Endodermal cell (in vitro differentiated cells): Measurements from ENCODE around the gene TPSB2. TPM values are rescaled to one million over a fixed set of nuclear protein-coding genes. Genes with fewer than 3 reads are reported as not detected.

Experiments
- DNase-seq: peaks from one replicate; pipeline ENCODE4 v3.0.0-alpha.2; 2017
- H3K27ac ChIP-seq: 2 replicates; pipeline ENCODE4 v1.5.1; 2013; ENCODE audit warnings: mild to moderate bottlenecking, low read depth, low read length, moderate library complexity
- H3K27me3 ChIP-seq: 2 replicates; pipeline ENCODE4 v1.6.1; 2013; ENCODE audit warnings: mild to moderate bottlenecking, low read length, moderate library complexity; ENCODE audit not compliant: insufficient read depth, control insufficient read depth, poor library complexity, severe bottlenecking
- H3K36me3 ChIP-seq: 2 replicates; pipeline ENCODE4 v1.7.0; 2013; ENCODE audit warnings: mild to moderate bottlenecking, low read length, moderate library complexity; ENCODE audit not compliant: control insufficient read depth, insufficient read depth
- H3K4me1 ChIP-seq: one replicate; pipeline ENCODE4 v1.7.0; 2013; ENCODE audit warnings: low read length; ENCODE audit not compliant: control insufficient read depth, insufficient read depth
- H3K4me3 ChIP-seq: 2 replicates; pipeline ENCODE4 v1.5.1; 2013; ENCODE audit warnings: mild to moderate bottlenecking, low read length, moderate library complexity
- H3K9ac ChIP-seq: 2 replicates; pipeline ENCODE4 v1.6.1; 2013; ENCODE audit warnings: mild to moderate bottlenecking, low read length, moderate library complexity; ENCODE audit not compliant: poor library complexity, severe bottlenecking; ENCODE audit errors: extremely low read depth
- H3K9me3 ChIP-seq: 2 replicates; pipeline ENCODE4 v1.6.1; 2013; ENCODE audit warnings: mild to moderate bottlenecking, low read length, moderate library complexity; ENCODE audit not compliant: control insufficient read depth
- H3K27ac Mint-ChIP-seq: 2 replicates; pipeline ENCODE4 v1.8.0; 2020; ENCODE audit warnings: mixed read lengths
- H3K27me3 Mint-ChIP-seq: 2 replicates; pipeline ENCODE4 v1.8.0; 2021; ENCODE audit warnings: mild to moderate bottlenecking, mixed read lengths; ENCODE audit not compliant: insufficient read depth
- H3K36me3 Mint-ChIP-seq: 2 replicates; pipeline ENCODE4 v1.8.0; 2020; ENCODE audit warnings: low read depth, mixed read lengths
- H3K4me1 Mint-ChIP-seq: 2 replicates; pipeline ENCODE4 v1.8.0; 2020; ENCODE audit warnings: mixed read lengths
- H3K4me3 Mint-ChIP-seq: 2 replicates; pipeline ENCODE4 v1.8.0; 2020; ENCODE audit warnings: mild to moderate bottlenecking, moderate library complexity, mixed read lengths
- H3K9me3 Mint-ChIP-seq: 2 replicates; pipeline ENCODE4 v1.8.0; 2020; ENCODE audit warnings: mild to moderate bottlenecking, mixed read lengths
- WGBS, 2 experiments: methylation state at CpG; one replicate each; pipeline versions ENCODE4 v1.1.5 to v1.1.7; 2013; ENCODE audit warnings: missing lambda C conversion rate in 2 of 2, mixed read lengths in 1 of 2; ENCODE audit not compliant: insufficient coverage in 1 of 2, insufficient read length in 1 of 2; 5-methylcytosine and 5-hydroxymethylcytosine counted together
- total RNA-seq, 2 donors: library from RNA; stranded (reverse); fragmentation: NEBNext Ultra II Directional in 1 of 2; extraction: Animal tissue kit (Norgen Biotek cat#: 25700) in 1 of 2; gene quantifications; 2 replicates in 1 of 2; 3 replicates in 1 of 2; pipeline ENCODE4 v1.2.1, GENCODE V29; 2021
- TF ChIP-seq, protein P1 (sequence below): fragments of 200-600 bp; sonication (generic); conservative IDR thresholded peaks from 2 replicates; pipeline ENCODE4 v1.5.0; 2021; ENCODE audit warnings: antibody characterized with exemption, mild to moderate bottlenecking

Gene TPSB2
- total RNA-seq, 2 donors from 2014 or later: not detected

DNA sequence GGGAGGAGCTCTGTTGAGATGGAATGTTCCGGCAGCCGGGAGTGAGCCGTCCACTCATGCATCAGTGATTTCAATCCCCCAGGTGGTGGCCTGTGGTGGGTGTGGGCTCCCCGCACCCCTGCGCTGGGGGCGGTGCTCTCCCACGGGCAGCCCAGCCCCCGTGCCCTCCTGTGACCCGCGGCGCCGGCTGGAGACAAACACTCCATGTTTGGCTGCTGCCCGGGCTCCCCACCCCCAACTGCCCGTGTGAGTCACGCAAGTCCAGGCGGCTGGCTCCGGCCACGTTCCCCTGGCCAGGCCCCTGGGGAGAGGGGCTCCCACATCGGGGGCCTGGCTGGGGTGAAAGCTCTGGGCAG is 47.7 kb downstream of the TPSB2 start:
- 63 to 83% methylated on average over 14 to 19 of the region's 19 CpGs for WGBS, 2 experiments
- Mint-ChIP-seq H3K27me3 (no peaks in the 10 kb centered on the region), H3K36me3 (peaks cover 9% of the 10 kb centered on the region), H3K4me1 (no peaks in the 10 kb centered on the region), H3K9me3 (no peaks in the 10 kb centered on the region), H3K4me3 (no peak overlapping the region), H3K27ac (no peak overlapping the region)
- Histone ChIP-seq H3K27me3 (no peaks in the 10 kb centered on the region), H3K4me3 (no peak overlapping the region), H3K9ac (no peak overlapping the region), H3K27ac (no peak overlapping the region), H3K36me3 (peaks cover 5% of the 10 kb centered on the region), H3K4me1 (no peaks in the 10 kb centered on the region), H3K9me3 (no peaks in the 10 kb centered on the region)
- TF ChIP-seq, protein P1, sequence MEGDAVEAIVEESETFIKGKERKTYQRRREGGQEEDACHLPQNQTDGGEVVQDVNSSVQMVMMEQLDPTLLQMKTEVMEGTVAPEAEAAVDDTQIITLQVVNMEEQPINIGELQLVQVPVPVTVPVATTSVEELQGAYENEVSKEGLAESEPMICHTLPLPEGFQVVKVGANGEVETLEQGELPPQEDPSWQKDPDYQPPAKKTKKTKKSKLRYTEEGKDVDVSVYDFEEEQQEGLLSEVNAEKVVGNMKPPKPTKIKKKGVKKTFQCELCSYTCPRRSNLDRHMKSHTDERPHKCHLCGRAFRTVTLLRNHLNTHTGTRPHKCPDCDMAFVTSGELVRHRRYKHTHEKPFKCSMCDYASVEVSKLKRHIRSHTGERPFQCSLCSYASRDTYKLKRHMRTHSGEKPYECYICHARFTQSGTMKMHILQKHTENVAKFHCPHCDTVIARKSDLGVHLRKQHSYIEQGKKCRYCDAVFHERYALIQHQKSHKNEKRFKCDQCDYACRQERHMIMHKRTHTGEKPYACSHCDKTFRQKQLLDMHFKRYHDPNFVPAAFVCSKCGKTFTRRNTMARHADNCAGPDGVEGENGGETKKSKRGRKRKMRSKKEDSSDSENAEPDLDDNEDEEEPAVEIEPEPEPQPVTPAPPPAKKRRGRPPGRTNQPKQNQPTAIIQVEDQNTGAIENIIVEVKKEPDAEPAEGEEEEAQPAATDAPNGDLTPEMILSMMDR: no peak
- no peak for DNase-seq

DNA sequence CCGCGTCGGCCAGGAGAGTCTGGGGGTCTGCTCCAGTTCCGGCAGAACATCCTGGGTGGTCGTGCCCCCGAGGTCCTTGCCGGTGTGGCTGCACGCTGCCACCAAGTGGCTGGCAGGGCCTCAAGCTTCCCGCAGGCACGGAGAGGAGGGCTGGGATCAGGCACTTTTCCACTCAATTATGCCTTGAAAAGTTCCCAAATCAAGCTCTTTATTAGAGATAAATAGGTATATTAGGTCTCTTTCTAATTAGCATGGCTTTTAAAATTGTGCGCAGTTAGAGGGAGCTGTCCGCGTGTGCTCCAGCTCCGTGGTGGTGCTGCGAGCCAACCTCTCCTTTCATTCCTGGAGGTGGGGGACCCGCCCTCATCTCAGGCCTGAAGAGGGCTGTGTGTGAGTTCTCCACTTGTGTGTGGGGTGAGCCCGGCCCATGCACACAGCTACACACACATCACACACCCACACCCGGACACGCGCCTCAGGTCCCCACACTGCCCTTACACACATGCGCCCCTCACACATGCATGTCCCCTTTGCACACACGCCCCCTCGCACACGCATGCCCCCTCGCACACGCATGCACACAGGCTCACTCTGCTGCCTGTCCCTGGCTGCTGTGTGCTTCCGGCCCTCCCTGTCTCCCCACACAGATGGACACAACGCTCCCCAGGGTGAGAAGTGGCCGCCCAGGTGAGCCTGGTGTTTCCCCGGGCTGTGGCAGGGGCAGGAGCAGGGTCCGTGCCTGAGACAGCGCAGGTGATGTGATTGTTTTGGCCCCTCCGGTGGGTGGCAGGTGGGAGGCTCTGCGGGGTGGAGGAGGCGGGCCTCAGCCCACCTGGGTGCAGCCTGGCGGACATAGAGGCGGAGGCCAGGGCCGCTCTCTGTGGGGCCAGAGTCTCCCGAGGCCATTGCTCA is 48.3 kb downstream of the TPSB2 start:
- H3K9me3 ChIP-seq: no peaks in the 10 kb centered on the region
- 90 to 91% methylated on average over 19 to 38 of the region's 39 CpGs for WGBS, 2 experiments
- no peak overlapping the region for H3K27ac ChIP-seq
- DNase-seq: no peak
- TF ChIP-seq, protein P1: peak; percentile 55
- H3K9ac ChIP-seq: no peak overlapping the region
- no peaks in the 10 kb centered on the region for H3K27me3 ChIP-seq
- peaks cover 8% of the 10 kb centered on the region for H3K36me3 Mint-ChIP-seq
- no peaks in the 10 kb centered on the region for H3K4me1 Mint-ChIP-seq
- H3K9me3 Mint-ChIP-seq: no peaks in the 10 kb centered on the region
- H3K27ac Mint-ChIP-seq: no peak overlapping the region
- H3K27me3 Mint-ChIP-seq: no peaks in the 10 kb centered on the region
- H3K4me3 ChIP-seq: no peak overlapping the region
- H3K4me3 Mint-ChIP-seq: no peak overlapping the region
- peaks cover 5% of the 10 kb centered on the region for H3K36me3 ChIP-seq
- H3K4me1 ChIP-seq: no peaks in the 10 kb centered on the region

DNA sequence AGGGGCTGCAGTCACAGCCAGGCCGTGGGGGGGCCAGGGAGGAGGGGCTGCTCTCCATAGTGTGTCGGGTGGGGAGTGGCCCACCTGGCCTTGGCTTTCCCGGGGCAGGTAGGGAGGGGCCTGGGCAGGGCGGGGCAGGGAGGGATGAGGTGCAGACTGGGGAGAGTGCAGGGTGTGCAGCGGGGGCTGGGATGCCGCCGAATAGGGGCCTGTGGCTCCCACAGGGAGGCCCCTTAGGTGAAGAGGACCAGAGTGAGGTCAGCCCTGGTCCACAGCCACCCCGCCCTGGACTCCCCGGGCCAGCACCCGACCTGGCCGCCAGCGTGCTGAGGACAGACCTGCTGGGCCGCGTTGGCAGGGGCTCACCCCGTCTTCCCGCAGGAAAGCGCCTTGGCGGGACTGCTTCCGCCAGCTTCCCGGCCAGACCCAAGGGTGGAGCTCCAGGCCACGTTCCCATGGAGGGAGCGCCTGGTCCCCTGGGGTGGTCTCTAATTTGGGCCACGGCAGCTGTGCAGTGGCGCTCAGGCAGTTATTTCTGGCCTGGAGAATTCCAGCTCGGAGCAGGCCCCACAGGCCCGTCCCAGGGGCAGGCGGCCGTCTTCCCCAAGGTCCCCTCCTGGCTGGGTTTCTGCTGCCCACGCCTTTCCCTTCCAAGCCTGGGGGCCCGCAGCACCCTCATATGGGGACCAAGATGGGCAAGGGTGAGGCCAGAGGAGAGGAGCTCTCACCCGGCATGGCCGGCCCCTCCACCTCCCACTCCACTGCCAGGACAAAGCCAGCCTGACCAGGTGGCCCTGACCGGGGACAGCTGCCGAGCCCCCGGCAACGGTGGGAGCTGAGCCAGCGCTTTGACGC is 49.2 kb downstream of the TPSB2 start:
- H3K9ac ChIP-seq: no peak overlapping the region
- peaks cover 6% of the 10 kb centered on the region for H3K36me3 Mint-ChIP-seq
- peaks cover 5% of the 10 kb centered on the region for H3K36me3 ChIP-seq
- H3K9me3 ChIP-seq: no peaks in the 10 kb centered on the region
- no peaks in the 10 kb centered on the region for H3K4me1 Mint-ChIP-seq
- no peak overlapping the region for H3K4me3 Mint-ChIP-seq
- no peaks in the 10 kb centered on the region for H3K9me3 Mint-ChIP-seq
- TF ChIP-seq, protein P1: no peak
- no peaks in the 10 kb centered on the region for H3K4me1 ChIP-seq
- no peak overlapping the region for H3K27ac ChIP-seq
- WGBS, 2 experiments: 94 to 95% methylated on average over 24 to 38 of the region's 38 CpGs
- no peak overlapping the region for H3K4me3 ChIP-seq
- H3K27me3 ChIP-seq: no peaks in the 10 kb centered on the region
- no peak for DNase-seq
- H3K27me3 Mint-ChIP-seq: no peaks in the 10 kb centered on the region
- H3K27ac Mint-ChIP-seq: no peak overlapping the region

Other genes with a start within 250 kb of the TPSB2 start
- gene SOX8, start 248.4 kb downstream of the TPSB2 start, total RNA-seq: 1 to 10 TPM in 1 of 2 donors, under 1 TPM in 1; 0.69 to 5.1 TPM
- 1 to 10 TPM in 1 of 2 donors, under 1 TPM in 1; 0.64 to 1.3 TPM for gene SSTR5, start 157.4 kb downstream of the TPSB2 start, total RNA-seq
- gene C1QTNF8, start 133.9 kb downstream of the TPSB2 start, total RNA-seq: under 1 TPM; 0.15 to 0.20 TPM
- 10 to 100 TPM; 31.6 to 45.0 TPM for gene CACNA1H, start 77.1 kb downstream of the TPSB2 start, total RNA-seq
- not detected for gene TPSG1, start 4.9 kb downstream of the TPSB2 start, total RNA-seq
- gene TPSAB1, start 10.5 kb upstream of the TPSB2 start, total RNA-seq: not detected
- not detected for gene TPSD1, start 25.9 kb upstream of the TPSB2 start, total RNA-seq
- 100 to 1,000 TPM; 250 to 294 TPM for gene UBE2I, start 79.5 kb upstream of the TPSB2 start, total RNA-seq
- gene BAIAP3, start 103.5 kb upstream of the TPSB2 start, total RNA-seq: 10 to 100 TPM; 25.0 to 43.5 TPM
- gene TSR3, start 121.7 kb upstream of the TPSB2 start, total RNA-seq: 10 to 100 TPM; 64.9 to 67.4 TPM
- 10 to 100 TPM; 34.0 to 38.4 TPM for gene GNPTG, start 121.7 kb upstream of the TPSB2 start, total RNA-seq
- gene UNKL, start 184.5 kb upstream of the TPSB2 start, total RNA-seq: 10 to 100 TPM; 46.4 to 48.3 TPM
- gene UQCC4, start 190.6 kb upstream of the TPSB2 start, total RNA-seq: 10 to 100 TPM in 1 of 2 donors, 1 to 10 TPM in 1; 9.2 to 10.9 TPM
- under 1 TPM; 0.51 to 0.79 TPM for gene PERCC1, start 200.9 kb upstream of the TPSB2 start, total RNA-seq
- 1 to 10 TPM; 1.9 to 2.2 TPM for gene CCDC154, start 214.4 kb upstream of the TPSB2 start, total RNA-seq
- 10 to 100 TPM; 94.4 to 96.7 TPM for gene CLCN7, start 244.8 kb upstream of the TPSB2 start, total RNA-seq